GM21528 (cell line): ENCODE data around the gene C7.
"Not testable (repeated sequence)": the region's sequence is repeated elsewhere in the genome, so short reads cannot be mapped to it uniquely, and the experiment has no call there.

Source experiments
- ATAC-seq: cut with Tn5 transposase; IDR thresholded peaks from one replicate; pipeline ENCODE4 v1.9.1; 2021; ENCODE audit warnings: mild to moderate bottlenecking, moderate library complexity; ENCODE audit not compliant: unreplicated experiment, low FRiP score

The C7 gene

DNA sequence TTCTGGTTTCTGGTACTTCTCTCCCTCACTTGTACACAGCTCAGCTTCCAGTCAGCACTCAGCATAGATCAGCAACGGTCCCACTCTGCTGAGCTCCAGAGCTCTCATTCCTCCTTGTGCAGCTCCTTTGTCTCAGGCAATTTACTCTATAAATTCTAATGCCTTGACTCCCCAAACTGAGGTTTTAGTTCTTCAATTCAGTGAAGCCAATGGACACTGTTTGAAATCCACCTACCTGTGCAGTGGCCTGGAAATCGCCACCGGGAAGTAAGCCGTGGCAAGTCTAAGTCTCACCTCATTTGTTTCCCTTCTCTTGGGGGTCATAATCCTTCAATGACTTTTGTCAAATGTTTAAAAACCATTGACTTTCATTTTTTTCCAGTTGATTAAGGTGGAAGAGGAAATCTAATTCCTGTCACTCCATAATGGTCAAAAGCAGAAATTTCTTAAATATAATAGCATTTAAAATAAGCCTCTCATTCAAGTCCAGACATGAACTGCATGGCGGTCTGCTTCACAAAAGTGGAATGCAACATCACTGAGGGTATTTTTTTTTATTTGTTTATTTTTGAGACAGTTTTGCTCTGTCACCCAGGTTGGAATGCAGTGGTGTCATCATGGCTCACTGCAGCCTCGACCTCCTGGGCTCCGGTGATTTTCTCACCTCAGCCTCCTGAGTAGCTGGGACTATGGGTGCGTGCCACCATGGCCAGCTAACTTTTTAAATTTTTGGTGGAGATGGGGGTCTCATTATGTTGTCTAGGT, 79.6 kb downstream of the C7 start:
- no peak for ATAC-seq

- ATAC-seq: no peak
Observed at GRCh38 chr5:40991168-40991980, 82.1 kb downstream of the C7 start.

DNA sequence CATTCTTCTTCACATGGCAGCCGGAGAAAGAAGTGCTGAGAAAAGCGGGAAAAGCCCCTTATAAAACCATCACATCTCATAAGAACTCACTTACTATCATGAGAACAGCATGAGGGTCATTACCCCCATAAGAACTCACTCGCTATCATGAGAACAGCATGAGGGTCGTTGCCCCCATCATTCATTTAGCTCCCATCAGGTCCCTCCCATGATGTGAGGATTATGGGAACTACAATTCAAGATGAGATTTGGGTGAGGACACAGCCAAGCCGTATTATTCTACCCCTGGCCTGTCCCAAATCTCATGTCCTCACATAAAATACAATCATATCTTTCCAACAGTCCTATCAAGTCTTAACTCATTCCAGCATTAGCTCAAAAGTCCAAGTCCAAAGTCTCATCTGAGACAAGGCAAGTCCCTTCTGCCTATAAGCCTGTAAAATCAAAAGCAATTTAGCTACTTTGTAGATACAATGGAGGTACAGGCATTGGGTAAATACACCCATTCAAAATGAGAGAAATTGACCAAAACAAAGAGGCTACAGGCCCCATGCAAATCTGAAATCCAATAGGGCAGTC, 82.8 kb downstream of the C7 start:
- ATAC-seq: no peak

DNA sequence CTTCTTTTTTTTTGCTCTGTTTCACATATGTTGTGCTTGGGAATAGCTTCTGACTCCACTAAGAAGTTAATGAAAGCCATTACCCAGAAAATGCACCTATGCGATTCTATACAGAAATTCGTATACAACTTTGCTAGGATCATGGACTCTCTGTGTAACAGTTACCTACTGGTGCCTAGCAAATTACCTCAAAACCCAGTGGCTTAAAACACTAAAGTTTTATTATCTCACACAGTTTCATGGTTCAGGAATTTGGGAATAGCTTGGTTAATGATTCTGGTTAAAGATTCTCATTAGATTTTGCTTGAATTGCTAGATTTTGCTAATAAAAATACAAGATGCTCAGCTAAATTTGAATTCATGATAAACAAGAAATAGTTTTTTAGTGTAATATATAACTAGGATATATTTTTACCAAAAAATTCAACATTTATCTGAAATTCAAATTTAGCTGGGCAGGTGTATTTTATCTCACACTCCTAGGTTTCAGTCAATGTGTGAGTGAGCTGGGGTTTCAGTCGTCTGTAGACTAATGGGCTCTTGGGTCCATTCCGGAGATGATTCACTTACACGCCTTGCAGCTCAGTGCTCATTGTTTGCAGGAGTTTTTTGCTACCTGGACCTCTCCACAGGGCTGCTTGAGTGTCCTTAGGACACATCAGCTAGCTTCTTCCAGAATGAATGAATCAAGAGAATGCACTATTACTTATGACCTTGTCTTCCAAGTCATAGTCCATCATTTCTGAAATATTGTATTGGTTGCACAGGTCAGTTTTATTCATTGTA, 86.7 kb downstream of the C7 start:
- no peak for ATAC-seq

GRCh38 chr5:40999142-40999541, 89.8 kb downstream of the C7 start:
- no peak for ATAC-seq

- ATAC-seq: no peak
Observed at GRCh38 chr5:40999966-41000365, 90.7 kb downstream of the C7 start.

DNA sequence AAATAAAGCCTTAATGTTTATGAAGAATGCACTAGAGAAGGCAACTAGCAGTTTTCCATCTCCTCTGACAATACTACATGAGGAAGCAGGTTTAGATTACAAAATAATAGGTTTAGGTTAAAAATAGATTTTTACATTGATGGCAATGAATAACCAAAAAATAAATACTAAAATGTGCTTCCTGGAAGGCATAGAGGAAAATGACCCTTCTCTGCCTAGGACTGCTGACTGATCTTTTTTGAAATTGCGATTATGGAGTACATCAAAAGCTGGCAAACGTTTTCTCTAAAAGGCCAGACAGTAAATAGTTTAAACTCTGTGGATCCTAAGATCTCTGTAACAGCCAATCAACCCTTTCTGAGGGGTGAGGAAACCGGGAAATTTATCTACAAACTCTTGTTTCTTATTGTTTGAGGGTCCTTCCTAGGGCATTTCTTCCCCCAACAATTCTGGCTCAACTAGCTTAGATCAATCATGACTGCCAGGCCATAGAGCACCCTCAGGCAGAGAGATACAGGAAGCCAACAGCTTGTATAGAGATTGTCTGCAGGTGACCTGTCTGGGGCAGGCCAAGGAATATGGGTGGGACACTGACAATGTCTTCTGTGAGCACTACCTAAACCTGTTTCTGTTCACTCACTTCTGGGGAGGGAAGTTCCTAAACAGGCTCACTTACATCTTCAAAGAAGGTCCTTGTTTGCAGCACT, 94.5 kb downstream of the C7 start:
- no peak for ATAC-seq

- no peak for ATAC-seq
Observed at GRCh38 chr5:41004931-41005330, 95.6 kb downstream of the C7 start.

- ATAC-seq: no peak
Observed at GRCh38 chr5:41009232-41009631, 99.9 kb downstream of the C7 start.

- no peak for ATAC-seq
Observed at GRCh38 chr5:41010572-41010971, 101.3 kb downstream of the C7 start.

GRCh38 chr5:41012318-41012717, 103.0 kb downstream of the C7 start:
- ATAC-seq: no peak

DNA sequence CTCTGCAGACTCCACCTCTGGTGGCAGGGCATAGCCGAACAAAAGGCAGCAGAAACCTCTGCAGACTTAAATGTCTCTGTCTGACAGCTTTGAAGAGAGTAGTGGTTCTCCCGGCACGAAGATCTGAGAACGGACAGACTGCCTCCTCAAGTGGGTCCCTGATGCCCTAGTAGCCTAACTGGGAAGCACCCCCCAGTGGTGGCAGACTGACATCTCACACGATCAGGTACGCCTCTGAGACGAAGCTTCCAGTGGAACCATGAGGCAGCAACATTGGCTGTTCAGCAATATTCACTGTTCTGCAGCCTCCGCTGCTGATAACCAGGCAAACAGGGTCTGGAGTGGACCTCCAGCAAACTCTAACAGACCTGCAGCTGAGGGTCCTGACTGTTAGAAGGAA, 113.3 kb downstream of the C7 start:
- ATAC-seq: not testable (repeated sequence)
